AG10803 (cell line): Measurements from ENCODE around the gene TUB.

Experiments
- DNase-seq: peaks from one replicate; pipeline ENCODE4 v3.0.0; 2010; ENCODE audit warnings: low read depth
- H3K4me3 ChIP-seq: 2 replicates; pipeline ENCODE4 v1.5.1; 2011; ENCODE audit warnings: mild to moderate bottlenecking, low read length, control low read depth
- TF ChIP-seq, protein P1 (sequence below): conservative IDR thresholded peaks from 2 replicates; pipeline ENCODE4 v1.5.1; 2011; ENCODE audit warnings: mild to moderate bottlenecking, low read length, control low read depth, inconsistent platforms

Gene TUB

DNA sequence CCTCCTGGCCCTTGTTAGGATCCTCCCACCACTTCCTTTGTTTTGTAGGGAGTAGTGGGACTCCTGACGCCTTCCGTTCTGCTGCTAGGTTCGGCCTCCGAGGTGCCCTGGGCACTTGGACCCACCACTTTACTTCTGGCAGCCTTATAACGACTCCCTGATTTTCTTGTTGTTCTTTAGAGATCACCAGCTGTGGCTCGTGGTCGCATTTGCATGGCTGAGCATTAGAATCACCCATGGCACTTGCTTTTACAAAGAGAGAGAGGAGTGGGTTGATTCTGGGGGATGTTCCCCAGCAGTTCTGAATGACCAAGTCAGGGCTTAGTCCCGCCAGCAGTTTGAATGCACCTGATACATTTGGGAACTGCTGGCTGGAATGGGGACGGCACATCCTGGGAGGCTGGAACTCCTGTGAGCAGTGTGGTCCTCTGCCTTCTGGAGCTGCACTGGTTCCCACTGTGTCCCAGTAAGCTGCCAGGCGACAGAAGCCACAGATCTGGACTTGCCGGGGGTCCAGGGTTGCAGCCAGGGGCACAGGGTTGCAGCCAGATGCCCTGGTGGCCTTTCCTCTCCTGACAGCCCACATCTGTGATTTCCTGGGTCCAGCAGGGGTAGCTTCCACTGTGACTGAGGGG is 4.1 kb downstream of the TUB start:
- DNase-seq: no peak
- TF ChIP-seq, protein P1, sequence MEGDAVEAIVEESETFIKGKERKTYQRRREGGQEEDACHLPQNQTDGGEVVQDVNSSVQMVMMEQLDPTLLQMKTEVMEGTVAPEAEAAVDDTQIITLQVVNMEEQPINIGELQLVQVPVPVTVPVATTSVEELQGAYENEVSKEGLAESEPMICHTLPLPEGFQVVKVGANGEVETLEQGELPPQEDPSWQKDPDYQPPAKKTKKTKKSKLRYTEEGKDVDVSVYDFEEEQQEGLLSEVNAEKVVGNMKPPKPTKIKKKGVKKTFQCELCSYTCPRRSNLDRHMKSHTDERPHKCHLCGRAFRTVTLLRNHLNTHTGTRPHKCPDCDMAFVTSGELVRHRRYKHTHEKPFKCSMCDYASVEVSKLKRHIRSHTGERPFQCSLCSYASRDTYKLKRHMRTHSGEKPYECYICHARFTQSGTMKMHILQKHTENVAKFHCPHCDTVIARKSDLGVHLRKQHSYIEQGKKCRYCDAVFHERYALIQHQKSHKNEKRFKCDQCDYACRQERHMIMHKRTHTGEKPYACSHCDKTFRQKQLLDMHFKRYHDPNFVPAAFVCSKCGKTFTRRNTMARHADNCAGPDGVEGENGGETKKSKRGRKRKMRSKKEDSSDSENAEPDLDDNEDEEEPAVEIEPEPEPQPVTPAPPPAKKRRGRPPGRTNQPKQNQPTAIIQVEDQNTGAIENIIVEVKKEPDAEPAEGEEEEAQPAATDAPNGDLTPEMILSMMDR: no peak
- no peak overlapping the region for H3K4me3 ChIP-seq

DNA sequence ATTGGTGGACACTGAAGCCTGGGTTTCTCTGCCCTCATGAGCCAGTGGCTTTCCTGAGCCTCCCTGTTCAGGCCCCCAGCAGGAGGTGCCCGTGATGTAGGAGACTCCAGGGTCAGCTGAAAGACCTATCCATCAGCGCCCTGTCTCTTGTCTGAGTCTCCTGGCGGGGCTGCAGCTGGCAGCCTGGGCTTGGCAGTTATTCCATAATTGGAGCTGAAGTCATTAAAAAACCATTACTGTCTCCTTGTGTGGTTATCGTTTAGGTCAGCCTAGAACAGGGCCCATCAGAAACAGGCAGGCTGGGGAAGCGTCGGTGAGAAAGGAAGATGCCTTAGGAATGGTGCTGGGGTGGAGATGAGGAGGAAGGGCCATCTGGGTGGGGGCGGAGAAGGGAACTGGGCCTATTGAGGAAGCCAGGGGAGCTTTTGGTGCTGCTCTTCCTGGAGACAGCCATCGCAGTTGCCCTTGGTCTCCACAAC is 5.0 kb downstream of the TUB start:
- TF ChIP-seq, protein P1: no peak
- no peak overlapping the region for H3K4me3 ChIP-seq
- DNase-seq: no peak

DNA sequence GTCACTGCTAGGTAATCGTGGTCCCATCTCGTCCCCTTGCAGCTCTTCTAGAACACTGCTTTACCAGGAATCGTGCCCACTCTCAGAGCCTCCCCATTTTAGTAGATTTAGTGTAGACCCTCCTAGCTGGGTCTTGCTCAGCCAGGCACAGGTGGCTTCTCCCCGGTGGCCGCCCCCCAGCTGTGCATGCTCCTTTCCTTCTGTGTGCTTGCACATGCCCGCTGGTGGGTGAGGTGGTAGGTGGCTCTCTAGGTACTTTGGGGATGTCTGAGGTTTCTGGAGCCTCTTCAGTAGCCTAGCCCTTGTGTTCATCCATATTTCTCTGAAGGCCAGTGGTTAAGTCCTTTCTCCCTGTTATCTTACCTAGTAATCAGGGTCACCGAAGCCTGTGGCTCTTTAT is 5.6 kb downstream of the TUB start:
- DNase-seq: no peak
- H3K4me3 ChIP-seq: no peak overlapping the region
- TF ChIP-seq, protein P1: no peak

DNA sequence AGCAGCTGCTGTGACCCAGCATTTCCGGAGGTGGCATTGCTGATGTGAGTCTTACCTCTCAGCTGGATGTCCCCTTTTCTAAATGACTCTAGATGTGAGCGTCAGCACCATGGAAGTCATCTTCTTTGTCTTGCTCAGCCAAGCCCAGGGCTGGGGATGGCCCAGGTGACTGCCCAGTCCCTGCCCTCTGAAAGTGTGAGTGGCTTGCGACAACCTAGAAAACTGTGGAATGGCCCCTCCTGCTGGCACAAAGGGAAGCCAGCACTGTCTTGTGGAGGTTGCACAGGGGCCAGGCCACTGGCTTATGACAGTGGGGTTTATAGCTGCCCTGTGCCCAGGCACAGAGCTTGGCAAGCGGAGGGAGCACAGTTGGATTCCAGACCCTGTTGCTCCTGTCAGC is 6.2 kb downstream of the TUB start:
- no peak for DNase-seq
- no peak overlapping the region for H3K4me3 ChIP-seq
- TF ChIP-seq, protein P1: peak; percentile 16; the same call in 1 of the 2 replicates

DNA sequence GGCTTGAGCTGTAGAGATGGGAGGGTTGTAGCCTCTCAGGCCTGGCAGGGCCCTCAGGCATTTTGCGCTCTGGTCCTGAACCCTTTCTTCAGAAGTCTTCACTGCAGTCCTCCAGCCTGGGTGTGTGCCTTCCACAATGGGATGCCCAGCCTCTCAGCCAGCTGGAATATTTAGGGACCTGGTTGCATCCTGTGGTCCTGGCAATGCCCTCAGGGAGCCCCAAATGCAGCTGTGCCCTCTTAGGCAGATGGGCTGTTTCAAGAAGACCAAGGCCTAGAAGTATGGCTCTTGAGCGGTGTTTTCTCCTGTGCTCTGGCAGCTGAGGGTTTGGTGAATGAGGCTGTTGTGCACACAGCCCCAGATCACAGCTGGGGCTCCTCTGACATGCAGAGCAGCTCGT is 6.7 kb downstream of the TUB start:
- no peak overlapping the region for H3K4me3 ChIP-seq
- TF ChIP-seq, protein P1: no peak
- DNase-seq: no peak

DNA sequence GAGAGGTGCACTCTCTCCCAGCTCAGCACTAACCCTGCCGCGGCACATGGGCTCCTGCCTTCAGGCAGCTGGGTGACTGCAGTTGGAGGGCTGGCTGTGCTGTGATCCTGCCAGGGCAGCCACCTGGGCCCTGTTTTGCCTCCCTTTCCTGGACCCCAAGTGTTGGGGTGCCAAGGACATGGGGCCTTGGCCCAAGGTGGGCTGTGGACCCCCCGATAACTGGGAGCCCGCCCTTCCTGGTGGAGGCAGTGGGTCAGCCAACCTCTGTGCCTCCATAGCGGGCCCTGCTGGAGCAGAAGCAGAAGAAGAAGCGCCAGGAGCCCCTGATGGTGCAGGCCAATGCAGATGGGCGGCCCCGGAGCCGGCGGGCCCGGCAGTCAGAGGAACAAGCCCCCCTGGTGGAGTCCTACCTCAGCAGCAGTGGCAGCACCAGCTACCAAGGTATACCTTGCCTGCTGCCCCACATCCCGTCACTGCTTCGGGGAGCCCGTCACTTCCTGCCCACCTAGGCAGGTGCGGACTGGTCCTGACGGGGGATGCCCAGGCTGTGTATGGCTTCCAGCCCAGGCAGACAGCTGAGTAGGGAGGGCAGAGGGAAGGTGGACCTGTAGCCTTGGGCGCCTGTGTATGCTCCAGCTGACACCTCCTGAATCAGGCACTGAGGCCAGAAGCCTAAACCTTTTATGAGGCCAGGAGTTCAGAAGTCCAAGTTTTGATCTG is 8.9 kb downstream of the TUB start:
- TF ChIP-seq, protein P1: no peak
- no peak overlapping the region for H3K4me3 ChIP-seq
- no peak for DNase-seq

DNA sequence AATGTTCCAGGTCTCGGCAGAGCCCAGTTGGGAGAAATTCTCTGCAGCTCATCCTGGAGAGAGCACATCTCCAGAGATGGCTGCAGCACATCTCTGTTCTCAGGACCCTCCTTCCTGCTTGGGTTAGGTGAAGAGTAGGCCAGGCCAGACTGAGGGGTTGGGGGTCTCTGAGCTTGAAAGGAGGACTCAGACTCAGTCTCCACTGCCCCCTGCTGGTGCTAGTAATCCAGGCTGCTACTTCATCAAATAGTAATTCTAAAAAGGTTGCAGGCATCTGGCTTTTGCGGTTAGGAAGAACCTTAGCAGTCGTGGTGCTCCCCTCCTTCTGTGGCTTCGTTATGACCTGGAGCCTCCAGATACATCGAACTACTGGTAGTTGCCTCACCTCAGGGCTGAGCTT is 9.7 kb downstream of the TUB start:
- DNase-seq: peak; percentile 28
- TF ChIP-seq, protein P1: peak; percentile 69
- no peak overlapping the region for H3K4me3 ChIP-seq
